ENCODE measurements around the gene EYA4. TPM values are rescaled to one million over a fixed set of nuclear protein-coding genes. Genes with fewer than 3 reads are reported as not detected.

EYA4 gene
- total RNA-seq, 1 experiment from 2014 or later: 10.0 TPM

GRCh38 chr6:133474516-133474915 is 233.4 kb downstream of the EYA4 start:
- no peak for ATAC-seq
- DNase-seq: no peak

GRCh38 chr6:133478673-133479072 is 237.5 kb downstream of the EYA4 start:
- H3K27ac ChIP-seq (ENCODE audit: low read length): no peak overlapping the region
- intact Hi-C loops (cut with micrococcal nuclease): no loop called here
- no peaks in the 10 kb centered on the region for H4K20me1 ChIP-seq (ENCODE audit: low read length)
- no TSS peak for BruUV-seq (replicated peaks)
- no peaks in the 10 kb centered on the region for H3F3A ChIP-seq (ENCODE audit: low read length, unreplicated experiment)
- no peak for ATAC-seq
- H3K9me2 ChIP-seq (replicated peaks; ENCODE audit: low read length): no peaks in the 10 kb centered on the region
- POLR2A ChIA-PET (ENCODE audit: unreplicated experiment): no interaction called here
- no peak overlapping the region for H3K4me2 ChIP-seq (ENCODE audit: low read length)
- no peaks in the 10 kb centered on the region for H3K9me3 ChIP-seq (ENCODE audit: low read length)
- H3K36me3 ChIP-seq (ENCODE audit: low read depth, low read length): no peaks in the 10 kb centered on the region
- no peak overlapping the region for H3K9ac ChIP-seq (ENCODE audit: low read length)
- H2AFZ ChIP-seq (ENCODE audit: low read length): no peak overlapping the region
- no peak for DNase-seq
- no peaks in the 10 kb centered on the region for H3K27me3 ChIP-seq (ENCODE audit: low read length)
- CTCF ChIA-PET: no interaction called here
- no peaks in the 10 kb centered on the region for H3K4me1 ChIP-seq (ENCODE audit: insufficient read depth, low read length)
- no peaks in the 10 kb centered on the region for H3K79me2 ChIP-seq (ENCODE audit: low read length)
- H3K4me3 ChIP-seq (ENCODE audit: low read length): no peak overlapping the region
- no peak for TF ChIP-seq CTCF (conservative IDR thresholded peaks at IDR 0.05; ENCODE audit: low read depth, low read length)
- no peak for TF ChIP-seq EZH2 (IDR thresholded peaks at IDR 0.05; ENCODE audit: low read length, unreplicated experiment)
- no peak for TF ChIP-seq EZH2phosphoT487 (IDR thresholded peaks at IDR 0.05; ENCODE audit: borderline replicate concordance, low read length)

More at GRCh38 chr6:133474516-133474915, 233.4 kb downstream of the EYA4 start:
- TF ChIP-seq CTCF (conservative IDR thresholded peaks at IDR 0.05; ENCODE audit: low read depth, low read length) (no peak), EZH2phosphoT487 (IDR thresholded peaks at IDR 0.05; ENCODE audit: borderline replicate concordance, low read length) (no peak), EZH2 (IDR thresholded peaks at IDR 0.05; ENCODE audit: low read length, unreplicated experiment) (no peak)
- Histone ChIP-seq H3K9ac (ENCODE audit: low read length) (no peak overlapping the region), H3K79me2 (ENCODE audit: low read length) (no peaks in the 10 kb centered on the region), H3K27ac (ENCODE audit: low read length) (no peak overlapping the region), H3K9me2 (replicated peaks; ENCODE audit: low read length) (no peaks in the 10 kb centered on the region), H3K36me3 (ENCODE audit: low read depth, low read length) (no peaks in the 10 kb centered on the region), H3F3A (ENCODE audit: low read length, unreplicated experiment) (no peaks in the 10 kb centered on the region), H4K20me1 (ENCODE audit: low read length) (no peaks in the 10 kb centered on the region), H3K9me3 (ENCODE audit: low read length) (no peaks in the 10 kb centered on the region), H3K4me1 (ENCODE audit: insufficient read depth, low read length) (no peaks in the 10 kb centered on the region), H2AFZ (ENCODE audit: low read length) (no peak overlapping the region), H3K4me3 (ENCODE audit: low read length) (no peak overlapping the region), H3K27me3 (ENCODE audit: low read length) (no peaks in the 10 kb centered on the region), H3K4me2 (ENCODE audit: low read length) (no peak overlapping the region)
- CTCF ChIA-PET: no interaction called here
- POLR2A ChIA-PET (ENCODE audit: unreplicated experiment): no interaction called here
- intact Hi-C loops (cut with micrococcal nuclease): no loop called here
- no TSS peak for BruUV-seq (replicated peaks)

- no peaks in the 10 kb centered on the region for H3F3A ChIP-seq (ENCODE audit: low read length, unreplicated experiment)
- intact Hi-C loops (cut with micrococcal nuclease): no loop called here
- no peaks in the 10 kb centered on the region for H4K20me1 ChIP-seq (ENCODE audit: low read length)
- no peaks in the 10 kb centered on the region for H3K9me2 ChIP-seq (replicated peaks; ENCODE audit: low read length)
- ATAC-seq: no peak
- POLR2A ChIA-PET (ENCODE audit: unreplicated experiment): no interaction called here
- H3K9ac ChIP-seq (ENCODE audit: low read length): no peak overlapping the region
- no TSS peak for BruUV-seq (replicated peaks)
- no peak overlapping the region for H3K27ac ChIP-seq (ENCODE audit: low read length)
- CTCF ChIA-PET: no interaction called here
- H3K27me3 ChIP-seq (ENCODE audit: low read length): no peaks in the 10 kb centered on the region
- H3K4me2 ChIP-seq (ENCODE audit: low read length): no peak overlapping the region
- H3K4me3 ChIP-seq (ENCODE audit: low read length): no peak overlapping the region
- H3K79me2 ChIP-seq (ENCODE audit: low read length): no peaks in the 10 kb centered on the region
- no peaks in the 10 kb centered on the region for H3K4me1 ChIP-seq (ENCODE audit: insufficient read depth, low read length)
- TF ChIP-seq EZH2 (IDR thresholded peaks at IDR 0.05; ENCODE audit: low read length, unreplicated experiment): no peak
- TF ChIP-seq EZH2phosphoT487 (IDR thresholded peaks at IDR 0.05; ENCODE audit: borderline replicate concordance, low read length): no peak
- H2AFZ ChIP-seq (ENCODE audit: low read length): no peak overlapping the region
- DNase-seq: no peak
- H3K36me3 ChIP-seq (ENCODE audit: low read depth, low read length): no peaks in the 10 kb centered on the region
- no peaks in the 10 kb centered on the region for H3K9me3 ChIP-seq (ENCODE audit: low read length)
Measured at GRCh38 chr6:133487174-133487573, 246.0 kb downstream of the EYA4 start.

Data from PC-3 (cell line).